ENCODE measurements around the gene CNPY2. TPM values are rescaled to one million over a fixed set of nuclear protein-coding genes. Genes with fewer than 3 reads are reported as not detected.
A peak's percentile ranks its signal among the peaks of the same experiment; 100 is the strongest.

CNPY2 gene
- total and polyA plus RNA-seq, 2 of the 13 experiments (the other 11 are each of a cell fraction or from before 2014, with no cell fraction given): 285 to 356 TPM

GRCh38 chr12:56315249-56315621 lies 553 bp downstream of the CNPY2 start (continued):
- TF ChIP-seq BCL3 (CRISPR knock-in tag; IDR thresholded peaks at IDR 0.05) (peak; percentile 18; the same call in 1 of the 2 replicates), CCDC6 (CRISPR knock-in tag; IDR thresholded peaks at IDR 0.05) (no peak), ZBTB37 (CRISPR knock-in tag; IDR thresholded peaks at IDR 0.05) (0 out of 2 replicates have a peak, but pooled peaks have one; percentile 18), ZNF430 (CRISPR knock-in tag; IDR thresholded peaks at IDR 0.05) (no peak), ZNF280B (CRISPR knock-in tag; IDR thresholded peaks at IDR 0.05; ENCODE audit: borderline replicate concordance) (peak; percentile 6; the same call in 1 of the 2 replicates), SPEN (CRISPR knock-in tag; IDR thresholded peaks at IDR 0.05; ENCODE audit: low read depth) (no peak), SALL2 (CRISPR knock-in tag; IDR thresholded peaks at IDR 0.05) (no peak), ZNF740 (CRISPR knock-in tag; IDR thresholded peaks at IDR 0.05) (0 out of 2 replicates have a peak, but pooled peaks have one; percentile 44), ZNF510 (CRISPR knock-in tag; IDR thresholded peaks at IDR 0.05; ENCODE audit: low read depth) (no peak)

Data from HepG2 (cell line).